GM18873 (cell line): Measurements from ENCODE around the gene TATDN3.
"Not testable (repeated sequence)": the region's sequence is repeated elsewhere in the genome, so short reads cannot be mapped to it uniquely, and the experiment has no call there.

Experiments used
- ATAC-seq: cut with Tn5 transposase; IDR thresholded peaks from one replicate; pipeline ENCODE4 v1.9.1; 2021; ENCODE audit warnings: mild to moderate bottlenecking, moderate library complexity, moderate number of reproducible peaks; ENCODE audit not compliant: unreplicated experiment, low FRiP score

TATDN3 gene

DNA sequence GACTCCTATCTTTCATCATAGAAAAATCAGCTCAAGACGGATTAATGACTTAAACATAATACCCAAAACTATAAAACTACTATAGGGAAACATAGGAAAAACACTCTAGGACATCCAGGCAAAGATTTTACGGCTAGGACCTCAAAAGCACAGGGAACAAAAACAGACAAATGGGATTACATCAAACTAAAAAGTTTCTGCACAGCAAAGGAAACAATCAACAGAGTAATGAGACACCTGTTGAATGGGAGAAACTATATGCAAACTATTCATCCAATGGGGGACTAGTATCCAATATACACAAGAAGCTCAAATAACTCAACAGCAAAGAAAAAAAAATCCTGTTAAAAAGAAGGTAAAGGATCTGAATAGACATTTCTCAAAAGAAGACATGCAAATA lies 18.7 kb upstream of the TATDN3 start:
- ATAC-seq, result no peak

GRCh38 chr1:212774584-212774983 lies 17.1 kb upstream of the TATDN3 start:
- ATAC-seq, result no peak

GRCh38 chr1:212775241-212775640 lies 16.5 kb upstream of the TATDN3 start:
- no peak for ATAC-seq

DNA sequence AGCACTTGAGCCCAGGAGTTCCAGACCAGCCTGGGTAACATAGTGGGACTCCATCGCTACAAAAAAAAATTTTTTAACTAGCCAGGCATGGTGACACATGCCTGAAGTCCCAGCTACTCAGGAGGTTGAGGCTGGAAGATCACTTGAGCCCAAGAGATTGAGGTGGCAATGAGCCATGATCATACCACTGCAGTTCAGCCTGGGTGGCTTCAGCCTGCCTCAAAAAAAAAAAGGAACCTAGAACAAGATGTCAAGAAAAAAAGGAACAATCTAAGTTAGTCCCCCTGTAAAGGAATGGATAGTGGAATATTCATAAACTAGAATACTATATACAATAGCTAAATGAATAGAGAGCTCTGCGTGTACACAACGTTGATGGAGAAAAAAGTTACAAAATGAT lies 14.5 kb upstream of the TATDN3 start:
- no peak for ATAC-seq

GRCh38 chr1:212779086-212779485 lies 12.6 kb upstream of the TATDN3 start:
- ATAC-seq, result not testable (repeated sequence)

DNA sequence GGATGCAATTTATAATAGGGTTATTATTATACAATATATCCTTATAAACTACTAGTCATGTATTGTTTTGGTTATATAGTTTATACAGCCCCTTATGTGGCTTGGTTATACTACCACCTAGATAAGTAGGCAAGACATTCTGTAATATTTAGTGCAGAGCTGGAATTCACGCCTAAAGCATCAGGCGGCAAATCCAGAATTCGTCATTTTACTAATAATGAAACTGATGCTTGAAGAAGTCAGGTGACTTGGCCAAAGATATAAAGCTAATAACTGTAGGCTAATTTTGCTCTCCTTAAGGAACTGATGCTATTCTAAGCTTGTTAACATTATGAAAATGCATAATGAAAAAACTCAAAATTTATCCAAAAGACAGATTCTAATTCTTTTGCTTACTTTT lies 10.9 kb upstream of the TATDN3 start:
- no peak for ATAC-seq

- ATAC-seq, result no peak
Observed at GRCh38 chr1:212781225-212781624, 10.5 kb upstream of the TATDN3 start.

DNA sequence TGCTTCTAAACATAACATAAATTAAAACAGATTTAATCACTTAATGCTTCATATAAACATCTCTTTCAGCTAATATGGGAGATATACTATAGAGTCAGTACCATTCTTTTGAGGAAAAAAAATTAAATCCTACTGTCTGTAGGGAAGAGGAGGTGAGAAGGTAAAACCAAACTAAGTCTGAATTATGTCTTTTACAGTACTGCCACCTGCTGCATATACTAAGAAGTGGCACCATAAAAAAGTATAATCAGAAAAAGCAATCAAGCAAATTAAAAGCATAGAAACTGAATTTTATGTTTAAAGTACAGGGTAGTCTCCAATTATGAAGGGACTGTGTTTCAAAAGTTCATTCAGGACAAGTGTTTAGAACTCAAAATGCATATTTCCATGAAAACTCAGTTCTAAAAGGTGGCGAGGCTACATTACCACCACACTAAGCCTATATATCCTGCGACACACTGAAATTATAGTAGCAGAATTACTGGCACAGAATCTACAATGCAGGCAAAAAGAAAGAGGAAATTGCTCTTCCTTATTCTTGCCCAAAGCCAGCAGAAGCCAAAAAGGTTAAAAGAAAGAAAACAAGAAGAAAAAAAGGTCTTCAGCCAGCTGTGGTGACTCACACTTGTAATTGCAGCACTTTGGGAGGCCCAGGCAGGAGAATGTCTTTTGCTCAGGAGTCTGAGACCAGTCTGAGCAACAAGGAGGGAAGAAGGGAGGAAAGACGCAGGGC lies 9.1 kb upstream of the TATDN3 start:
- no peak for ATAC-seq

GRCh38 chr1:212783976-212784375 lies 7.7 kb upstream of the TATDN3 start:
- no peak for ATAC-seq

DNA sequence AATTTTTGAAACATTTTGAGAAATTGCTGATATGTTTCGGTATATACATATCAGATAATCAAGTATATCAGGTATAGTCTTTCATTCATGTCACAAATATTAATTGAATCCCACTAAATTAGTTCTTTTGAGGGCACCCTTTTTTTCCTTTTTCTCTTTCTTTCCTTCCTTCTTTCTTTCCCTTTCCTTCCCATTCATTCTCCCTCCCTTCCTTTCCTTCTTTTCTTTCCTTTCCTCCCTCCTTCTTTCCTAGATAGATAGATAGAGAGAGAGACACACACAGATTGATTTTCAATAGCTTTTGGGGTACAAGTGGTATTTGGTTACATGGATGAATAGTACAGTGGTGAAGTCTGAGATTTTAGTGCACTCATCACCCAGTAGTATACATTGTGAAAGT lies 5.8 kb upstream of the TATDN3 start:
- no peak for ATAC-seq

- peak; percentile 31 for ATAC-seq
Observed at GRCh38 chr1:212791261-212791675, 426 bp upstream of the TATDN3 start.

- ATAC-seq, result no peak
Observed at GRCh38 chr1:212792396-212792908, 758 bp downstream of the TATDN3 start.

GRCh38 chr1:212794561-212795014 lies 2.9 kb downstream of the TATDN3 start:
- ATAC-seq, result peak; percentile 62

DNA sequence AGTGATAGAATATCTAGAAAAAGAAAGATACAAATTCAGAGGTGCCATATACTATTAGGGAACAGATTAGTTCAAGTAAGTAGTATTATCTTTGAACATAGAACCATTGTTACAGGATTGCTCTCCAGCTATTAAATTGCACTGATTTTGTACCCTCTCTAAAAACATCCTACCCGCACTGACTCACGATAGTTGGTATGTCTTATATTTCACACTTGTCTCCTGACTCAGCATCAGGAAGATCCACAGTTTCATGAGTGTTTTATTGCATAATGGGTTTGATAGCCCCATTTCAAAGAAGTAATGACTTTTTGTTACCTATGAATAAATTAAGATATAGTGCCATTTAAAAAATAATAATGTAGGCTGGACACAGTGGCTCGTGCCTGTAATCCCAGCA lies 6.0 kb downstream of the TATDN3 start:
- ATAC-seq, result no peak

DNA sequence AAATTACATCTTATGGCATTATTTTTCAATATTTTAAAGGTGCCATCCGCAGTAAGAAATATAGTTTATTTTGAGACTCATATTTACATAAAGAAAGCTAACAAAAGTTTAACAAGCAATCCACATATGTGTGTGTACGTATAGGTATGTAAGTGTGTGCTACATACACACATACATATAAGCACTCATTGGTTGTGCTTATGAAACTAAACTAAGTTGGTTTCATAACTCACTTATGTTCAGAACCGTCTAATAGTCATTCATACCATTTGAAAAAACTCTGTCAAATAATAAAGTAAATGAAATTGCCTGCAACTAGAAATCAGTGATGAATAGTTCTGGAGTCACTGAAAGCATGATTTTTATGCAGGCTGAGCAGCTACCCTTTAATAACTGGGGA lies 14.1 kb downstream of the TATDN3 start:
- ATAC-seq, result no peak

GRCh38 chr1:212814537-212815334 lies 23.0 kb downstream of the TATDN3 start:
- ATAC-seq, result no peak

DNA sequence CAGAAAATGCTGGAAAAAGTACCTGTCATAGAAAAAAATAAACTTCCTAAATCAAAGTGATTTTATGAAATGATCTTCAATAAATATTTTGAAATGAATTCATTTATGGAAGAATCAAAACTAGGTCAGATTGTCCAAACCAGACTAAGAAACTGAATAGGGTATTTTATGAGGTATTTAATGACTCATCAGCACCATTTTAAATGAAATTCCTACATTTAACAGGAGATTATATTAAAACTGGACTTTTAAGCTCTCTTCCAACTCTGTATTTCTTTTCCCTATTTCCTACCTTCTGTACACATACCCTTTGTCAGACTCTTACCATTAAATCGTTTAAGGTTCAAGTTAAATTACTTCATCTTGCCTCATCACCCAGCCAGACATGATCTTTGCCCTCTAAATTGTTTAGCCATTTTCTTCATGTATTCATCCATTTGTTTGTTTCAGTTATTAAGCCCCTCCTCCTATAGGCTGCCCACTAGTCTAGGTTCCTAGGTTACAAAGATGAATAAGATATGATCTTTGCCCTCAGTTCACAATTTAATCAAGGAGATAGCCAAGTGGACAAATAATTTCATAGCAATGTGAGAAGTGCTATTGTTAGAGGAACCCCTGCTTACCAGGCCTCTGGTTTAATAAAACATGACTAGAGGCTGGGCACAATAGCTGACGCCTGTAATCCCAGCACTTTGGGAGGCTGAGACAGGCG lies 25.0 kb downstream of the TATDN3 start:
- no peak for ATAC-seq

DNA sequence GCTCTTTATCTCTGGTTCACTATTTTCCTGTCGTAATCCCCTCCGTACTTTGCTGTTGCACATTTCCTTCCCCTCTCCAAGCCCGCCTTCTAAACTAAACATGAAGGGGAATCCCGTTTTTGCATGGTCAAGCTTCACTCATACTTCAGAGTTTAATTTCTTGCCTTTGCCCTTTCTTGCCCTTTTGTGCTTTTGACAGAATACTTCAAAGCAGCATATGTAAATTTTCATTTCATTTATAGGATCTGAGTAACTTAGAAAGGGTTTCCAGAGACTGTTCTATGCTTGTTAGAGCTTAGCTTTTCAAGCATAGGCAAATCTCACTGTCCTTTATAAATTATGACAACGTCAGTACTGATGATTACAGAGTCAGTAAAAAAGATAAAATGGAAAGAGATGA lies 28.0 kb downstream of the TATDN3 start:
- peak; percentile 71 for ATAC-seq

- ATAC-seq, result no peak
Observed at GRCh38 chr1:212820969-212821368, 29.3 kb downstream of the TATDN3 start.

- no peak for ATAC-seq
Observed at GRCh38 chr1:212822956-212823355, 31.3 kb downstream of the TATDN3 start.

- no peak for ATAC-seq
Observed at GRCh38 chr1:212824201-212824600, 32.5 kb downstream of the TATDN3 start.
